Thyroid gland (tissue), 4 donors: ENCODE results near the gene DPY19L2. TPM values are rescaled to one million over a fixed set of nuclear protein-coding genes. Genes with fewer than 3 reads are reported as not detected.
"Not testable (repeated sequence)": the region's sequence is repeated elsewhere in the genome, so short reads cannot be mapped to it uniquely, and the experiment has no call there.

ENCODE experiments used
- DNase-seq, 2 donors: peaks; one replicate each; pipeline ENCODE4 v3.0.0-alpha.2; 2019
- H3K27ac ChIP-seq, 3 donors: fragments of 200-600 bp; sonication (generic); 1 replicate in 2 of 3; 2 replicates in 1 of 3; pipeline ENCODE4 v1.5.1; 2016 to 2019; ENCODE audit warnings: mild to moderate bottlenecking in 1 of 3, moderate library complexity in 1 of 3
- H3K27me3 ChIP-seq: fragments of 200-600 bp; sonication (generic); one replicate; pipeline ENCODE4 v1.5.1; 2019
- H3K36me3 ChIP-seq, 2 donors: fragments of 200-600 bp; sonication (generic); one replicate each; pipeline ENCODE4 v1.5.1; 2016 to 2019
- H3K4me1 ChIP-seq, 2 donors: fragments of 200-600 bp; sonication (generic); one replicate each; pipeline ENCODE4 v1.5.1; 2017 to 2019
- H3K4me3 ChIP-seq, 3 donors: fragments of 200-600 bp; sonication (generic); replicated peaks in 1 of 3; 1 replicate in 2 of 3; 2 replicates in 1 of 3; pipeline ENCODE4 v1.5.1; 2016; ENCODE audit warnings: mild to moderate bottlenecking in 1 of 3
- H3K9me3 ChIP-seq: fragments of 200-600 bp; sonication (generic); one replicate; pipeline ENCODE4 v1.5.1; 2017
- WGBS, 2 donors: methylation state at CpG; one replicate each; pipeline ENCODE4 v1.1.5; 2017; 5-methylcytosine and 5-hydroxymethylcytosine counted together
- intact Hi-C: fragments of 100-400 bp; cut with DNase I; formaldehyde crosslinking; loops from one replicate; pipeline ENCODE4 v1.15.1; 2023
- total RNA-seq, 4 donors: library from RNA; depleted of rRNA; stranded (reverse); fragments of >200 nt; gene quantifications; one replicate each; pipeline ENCODE4 v1.2.3, GENCODE V29; 2016

Gene DPY19L2
- total RNA-seq, 4 donors from 2014 or later = 32.2 to 93.0 (median 59.8) TPM

DNA sequence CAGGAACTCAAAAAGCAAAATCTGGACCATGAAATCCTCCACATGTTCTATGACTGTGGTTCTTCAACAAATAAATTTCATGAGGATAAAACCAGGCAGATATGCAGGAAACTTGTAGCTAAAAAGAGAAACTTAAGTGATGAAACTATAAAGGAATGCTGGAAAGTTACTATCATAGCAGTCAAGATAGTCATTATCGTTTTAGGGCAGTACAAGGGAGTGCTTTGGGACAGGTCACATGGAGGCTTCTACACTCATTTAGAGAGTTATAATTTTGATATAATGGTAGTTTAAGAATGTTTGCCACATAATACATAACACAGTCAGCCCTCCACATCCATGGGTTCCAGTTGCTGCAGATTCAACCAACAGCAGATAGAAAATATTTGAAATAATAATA, 52.7 kb downstream of the DPY19L2 start:
- DNase-seq, H3K4me1 ChIP-seq, H3K27me3 ChIP-seq, H3K9me3 ChIP-seq, H3K27ac ChIP-seq, intact Hi-C loops, H3K4me3 ChIP-seq, H3K36me3 ChIP-seq: not testable (repeated sequence)
- WGBS, 2 donors = 75 to 91% methylated on average over 1 of the region's 1 CpG

GRCh38 chr12:63611285-63611684, 57.0 kb downstream of the DPY19L2 start:
- H3K27me3 ChIP-seq, H3K27ac ChIP-seq, intact Hi-C loops, H3K36me3 ChIP-seq, H3K9me3 ChIP-seq, H3K4me1 ChIP-seq, DNase-seq, H3K4me3 ChIP-seq: not testable (repeated sequence)
- WGBS, 2 donors = 33 to 38% methylated on average over 2 of the region's 2 CpGs

DNA sequence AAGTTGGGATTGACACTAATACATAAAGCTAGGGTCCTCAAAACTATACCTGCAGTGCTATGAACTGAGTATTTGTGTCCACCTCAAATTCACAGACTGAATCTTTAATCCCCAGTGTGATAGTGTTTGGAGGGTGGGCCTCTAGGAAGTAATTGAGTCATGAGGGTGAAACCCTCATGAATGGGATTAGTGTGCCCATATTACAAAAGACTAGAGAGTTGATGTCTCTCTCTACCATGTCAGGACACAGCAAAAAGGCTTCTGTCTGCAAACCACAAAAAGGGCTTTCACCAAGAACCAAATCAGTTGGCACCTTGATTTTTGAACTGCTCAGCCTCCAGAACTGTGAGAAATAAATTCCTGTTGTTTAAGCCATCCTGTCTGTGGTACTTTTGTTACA, 59.0 kb downstream of the DPY19L2 start:
- H3K27me3 ChIP-seq, H3K9me3 ChIP-seq, H3K36me3 ChIP-seq, intact Hi-C loops, H3K4me3 ChIP-seq, H3K27ac ChIP-seq, H3K4me1 ChIP-seq, DNase-seq: not testable (repeated sequence)

GRCh38 chr12:63604985-63605384, 63.3 kb downstream of the DPY19L2 start:
- DNase-seq, H3K9me3 ChIP-seq, intact Hi-C loops: not testable (repeated sequence)

GRCh38 chr12:63594828-63595227, 73.5 kb downstream of the DPY19L2 start:
- H3K4me1 ChIP-seq, H3K27me3 ChIP-seq, DNase-seq, H3K27ac ChIP-seq, intact Hi-C loops, H3K9me3 ChIP-seq, H3K36me3 ChIP-seq, H3K4me3 ChIP-seq: not testable (repeated sequence)
- 56 to 67% methylated on average over 4 of the region's 4 CpGs for WGBS, 2 donors

More at GRCh38 chr12:63604985-63605384, 63.3 kb downstream of the DPY19L2 start:
- not testable (repeated sequence) for H3K4me1 ChIP-seq, H3K4me3 ChIP-seq, H3K36me3 ChIP-seq, H3K27me3 ChIP-seq, H3K27ac ChIP-seq
- WGBS, 2 donors = 90 to 97% methylated on average over 3 of the region's 3 CpGs

GRCh38 chr12:63584426-63584825, 83.9 kb downstream of the DPY19L2 start:
- H3K36me3 ChIP-seq, H3K4me1 ChIP-seq, H3K4me3 ChIP-seq, H3K27me3 ChIP-seq, intact Hi-C loops, DNase-seq, H3K9me3 ChIP-seq, H3K27ac ChIP-seq: not testable (repeated sequence)
- WGBS, 2 donors = 95 to 98% methylated on average over 3 of the region's 3 CpGs

DNA sequence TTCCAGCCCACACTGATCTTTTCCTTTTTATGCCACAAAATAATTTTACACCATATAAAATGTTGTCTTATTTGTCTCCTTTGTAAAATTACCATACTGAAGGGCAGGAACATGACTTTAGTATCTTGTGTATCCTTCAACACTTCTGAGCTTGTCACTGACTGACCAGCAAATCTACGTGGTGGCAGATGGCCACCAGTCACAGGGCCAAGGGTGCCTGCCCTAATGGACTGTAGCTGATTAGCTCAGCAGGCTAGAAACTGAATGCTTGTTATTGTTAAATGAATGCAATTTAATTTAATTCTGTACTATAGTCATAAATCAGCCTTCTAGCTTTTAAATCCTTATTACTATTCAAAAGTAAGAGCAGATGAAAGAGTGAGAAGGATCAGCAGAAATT, 85.0 kb downstream of the DPY19L2 start:
- DNase-seq, H3K27me3 ChIP-seq, intact Hi-C loops, H3K4me3 ChIP-seq, H3K36me3 ChIP-seq, H3K9me3 ChIP-seq, H3K27ac ChIP-seq, H3K4me1 ChIP-seq: not testable (repeated sequence)
- WGBS, 2 donors = 89 to 90% methylated on average over 1 of the region's 1 CpG

GRCh38 chr12:63577631-63578030, 90.7 kb downstream of the DPY19L2 start:
- H3K9me3 ChIP-seq, H3K4me1 ChIP-seq, H3K36me3 ChIP-seq, H3K27ac ChIP-seq, H3K4me3 ChIP-seq, DNase-seq, intact Hi-C loops, H3K27me3 ChIP-seq: not testable (repeated sequence)
- WGBS, 2 donors = 77 to 81% methylated on average over 2 of the region's 2 CpGs

GRCh38 chr12:63572038-63572437, 96.3 kb downstream of the DPY19L2 start:
- H3K4me3 ChIP-seq, H3K4me1 ChIP-seq, DNase-seq, intact Hi-C loops, H3K36me3 ChIP-seq, H3K27me3 ChIP-seq, H3K9me3 ChIP-seq, H3K27ac ChIP-seq: not testable (repeated sequence)
- WGBS, 2 donors = 94 to 100% methylated on average over 2 to 4 of the region's 4 CpGs

DNA sequence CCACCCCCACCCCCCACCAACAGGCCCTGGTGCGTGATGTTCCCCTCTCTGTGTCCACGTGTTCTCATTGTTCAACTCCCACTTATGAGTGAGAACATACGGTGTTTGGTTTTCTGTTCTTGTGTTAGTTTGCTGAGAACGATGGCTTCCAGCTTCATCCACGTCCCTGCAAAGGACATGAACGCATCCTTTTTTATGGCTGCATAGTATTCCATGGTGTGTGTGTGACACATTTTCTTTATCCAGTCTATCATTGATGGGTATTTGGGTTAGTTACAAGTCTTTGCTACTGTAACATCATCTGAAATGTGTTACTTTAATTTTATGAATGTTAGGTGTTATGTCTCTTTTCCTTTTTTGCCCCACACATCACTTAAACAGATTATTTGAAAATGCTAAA, 109.8 kb downstream of the DPY19L2 start:
- 97 to 98% methylated on average over 6 of the region's 6 CpGs for WGBS, 2 donors
- H3K27ac ChIP-seq, H3K9me3 ChIP-seq, DNase-seq, H3K27me3 ChIP-seq, intact Hi-C loops, H3K4me1 ChIP-seq, H3K4me3 ChIP-seq, H3K36me3 ChIP-seq: not testable (repeated sequence)

DNA sequence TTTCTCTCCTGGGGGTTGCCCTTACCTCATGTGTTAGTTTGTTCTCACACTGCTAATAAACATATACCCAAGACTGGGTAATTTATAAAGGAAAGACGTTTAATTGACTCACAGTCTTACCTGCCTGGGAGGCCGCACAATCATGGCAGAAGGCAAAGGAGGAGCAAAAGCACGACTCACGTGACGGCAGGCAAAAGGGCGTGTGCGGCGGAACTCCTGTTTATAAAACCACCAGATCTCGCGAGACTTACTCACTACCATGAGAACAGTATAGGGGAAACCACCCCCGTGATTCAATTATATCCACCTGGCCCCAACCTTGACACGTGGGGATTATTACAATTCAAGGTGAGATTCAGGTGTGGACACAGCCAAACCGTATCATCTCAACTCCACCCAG, 116.9 kb downstream of the DPY19L2 start:
- H3K4me1 ChIP-seq, H3K27ac ChIP-seq, H3K36me3 ChIP-seq, H3K9me3 ChIP-seq, intact Hi-C loops, DNase-seq, H3K4me3 ChIP-seq, H3K27me3 ChIP-seq: not testable (repeated sequence)
- WGBS, 2 donors = 80 to 82% methylated on average over 13 of the region's 13 CpGs

- H3K36me3 ChIP-seq, H3K9me3 ChIP-seq, DNase-seq, H3K4me3 ChIP-seq, H3K27ac ChIP-seq, H3K27me3 ChIP-seq, intact Hi-C loops, H3K4me1 ChIP-seq: not testable (repeated sequence)
- WGBS, 2 donors = 39 to 52% methylated on average over 2 of the region's 2 CpGs
Measured at GRCh38 chr12:63549034-63549433, 119.3 kb downstream of the DPY19L2 start.

DNA sequence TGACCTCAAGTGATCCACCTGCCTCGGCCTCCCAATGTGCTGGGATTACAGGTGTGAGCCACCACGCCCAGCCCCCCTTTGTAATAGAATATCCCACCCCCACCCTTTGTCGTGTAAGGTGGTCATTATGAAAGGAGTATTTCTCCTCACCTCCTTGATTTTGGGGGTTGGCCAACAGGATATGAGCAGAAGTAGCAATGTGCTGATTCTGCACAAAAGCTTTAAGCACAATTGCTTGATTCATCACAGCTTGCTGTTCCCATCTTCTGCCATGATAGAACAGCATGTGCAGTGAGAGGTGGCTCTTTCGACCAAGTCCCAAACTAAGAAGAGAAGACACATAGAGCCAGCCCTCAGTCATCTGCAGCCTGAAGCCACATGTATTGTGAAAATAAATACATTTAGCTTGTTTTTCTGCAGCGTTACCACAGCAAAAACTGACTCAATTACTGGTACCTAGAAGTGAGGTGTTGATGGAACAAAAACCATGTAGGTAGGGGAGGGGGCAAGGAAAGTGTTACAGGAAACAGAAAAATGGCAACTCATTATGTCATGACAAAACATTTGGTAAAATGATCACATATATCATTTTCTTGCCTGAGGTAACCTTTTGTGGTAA, 122.9 kb downstream of the DPY19L2 start:
- H3K36me3 ChIP-seq, H3K4me1 ChIP-seq, H3K27ac ChIP-seq, intact Hi-C loops, H3K9me3 ChIP-seq, H3K27me3 ChIP-seq, H3K4me3 ChIP-seq, DNase-seq: not testable (repeated sequence)
- WGBS, 2 donors = 91 to 92% methylated on average over 3 of the region's 5 CpGs

DNA sequence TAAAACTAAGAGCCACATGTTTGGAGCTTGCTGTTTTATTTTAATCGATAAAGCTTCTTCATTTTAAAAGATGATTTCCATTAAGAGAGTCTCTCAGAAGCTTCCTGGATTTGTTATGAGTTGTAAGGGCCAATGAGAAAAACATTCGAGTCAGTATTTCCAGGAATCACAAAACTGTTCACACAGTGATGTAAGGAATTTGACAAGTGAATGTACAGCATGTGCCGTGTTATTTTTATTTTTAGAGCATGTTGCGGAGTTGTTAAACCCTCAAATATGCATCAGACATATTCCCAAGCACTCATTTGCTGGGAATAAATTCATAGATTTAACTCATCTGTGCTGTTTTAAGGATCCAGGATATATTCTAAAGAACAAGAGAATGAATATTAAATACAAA, 129.6 kb downstream of the DPY19L2 start:
- H3K27me3 ChIP-seq, H3K4me3 ChIP-seq, H3K27ac ChIP-seq, H3K9me3 ChIP-seq, DNase-seq, H3K36me3 ChIP-seq, intact Hi-C loops, H3K4me1 ChIP-seq: not testable (repeated sequence)
- 69 to 70% methylated on average over 4 of the region's 4 CpGs for WGBS, 2 donors
